GM18507 (cell line): Measurements from ENCODE around the gene DCAF15.
A peak's percentile ranks its signal among the peaks of the same experiment; 100 is the strongest.

Experiments used
- DNase-seq: peaks from one replicate; pipeline ENCODE4 v3.0.0; 2011; ENCODE audit warnings: low read depth; ENCODE audit not compliant: insufficient read length; ENCODE audit errors: extremely low spot score
- FAIRE-seq: peaks from 2 replicates; lab custom pipeline; 2011; peaks lifted over from hg19 to GRCh38; lab: Jason Lieb, UNC

Gene DCAF15

GRCh38 chr19:13986348-13986904 lies 34.1 kb downstream of the DCAF15 start:
- DNase-seq (peak; percentile 97), FAIRE-seq (peak; percentile 98)

- FAIRE-seq (no peak), DNase-seq (no peak)
These were observed 35.0 kb downstream of the DCAF15 start for GRCh38 chr19:13987101-13987890.

- no peak for DNase-seq
- no peak for FAIRE-seq
These were observed 37.2 kb downstream of the DCAF15 start for GRCh38 chr19:13989487-13989886.

GRCh38 chr19:13990085-13990484 lies 37.8 kb downstream of the DCAF15 start:
- DNase-seq (no peak), FAIRE-seq (no peak)

GRCh38 chr19:13992025-13992424 lies 39.7 kb downstream of the DCAF15 start:
- DNase-seq (no peak), FAIRE-seq (no peak)

GRCh38 chr19:13993590-13994300 lies 41.4 kb downstream of the DCAF15 start:
- FAIRE-seq (no peak), DNase-seq (no peak)

GRCh38 chr19:13995017-13995728 lies 42.9 kb downstream of the DCAF15 start:
- FAIRE-seq (no peak), DNase-seq (no peak)

- FAIRE-seq (no peak), DNase-seq (no peak)
These were observed 43.8 kb downstream of the DCAF15 start for GRCh38 chr19:13995878-13996765.

- DNase-seq: no peak
- no peak for FAIRE-seq
These were observed 44.8 kb downstream of the DCAF15 start for GRCh38 chr19:13996928-13997630.

GRCh38 chr19:13997631-13997962 lies 45.3 kb downstream of the DCAF15 start:
- DNase-seq: no peak
- FAIRE-seq: no peak

- DNase-seq (no peak), FAIRE-seq (no peak)
These were observed 46.1 kb downstream of the DCAF15 start for GRCh38 chr19:13998426-13998825.

GRCh38 chr19:13999085-13999484 lies 46.8 kb downstream of the DCAF15 start:
- FAIRE-seq (no peak), DNase-seq (no peak)

- DNase-seq: no peak
- FAIRE-seq: no peak
These were observed 48.5 kb downstream of the DCAF15 start for GRCh38 chr19:14000691-14001375.

- no peak for DNase-seq
These were observed 50.4 kb downstream of the DCAF15 start for GRCh38 chr19:14002571-14003250.

GRCh38 chr19:14003251-14004055 lies 51.1 kb downstream of the DCAF15 start:
- FAIRE-seq (no peak), DNase-seq (no peak)

More at GRCh38 chr19:14002571-14003250, 50.4 kb downstream of the DCAF15 start:
- peak; percentile 75 for FAIRE-seq

- DNase-seq: no peak
- peak; percentile 76 for FAIRE-seq
These were observed 52.5 kb downstream of the DCAF15 start for GRCh38 chr19:14004619-14005348.
